GM12892 (cell line): ENCODE measurements around the gene TGIF2LY.
"Not testable (repeated sequence)": the region's sequence is repeated elsewhere in the genome, so short reads cannot be mapped to it uniquely, and the experiment has no call there.

Source experiments
- POLR2A ChIP-seq: IDR thresholded peaks from 2 replicates; pipeline ENCODE4 v1.6.1; 2011; ENCODE audit warnings: low read depth, low read length, control low read depth
- POLR2AphosphoS5 ChIP-seq: IDR thresholded peaks from 2 replicates; pipeline ENCODE4 v1.6.1; 2011; ENCODE audit warnings: low read depth, low read length, control low read depth

DNA sequence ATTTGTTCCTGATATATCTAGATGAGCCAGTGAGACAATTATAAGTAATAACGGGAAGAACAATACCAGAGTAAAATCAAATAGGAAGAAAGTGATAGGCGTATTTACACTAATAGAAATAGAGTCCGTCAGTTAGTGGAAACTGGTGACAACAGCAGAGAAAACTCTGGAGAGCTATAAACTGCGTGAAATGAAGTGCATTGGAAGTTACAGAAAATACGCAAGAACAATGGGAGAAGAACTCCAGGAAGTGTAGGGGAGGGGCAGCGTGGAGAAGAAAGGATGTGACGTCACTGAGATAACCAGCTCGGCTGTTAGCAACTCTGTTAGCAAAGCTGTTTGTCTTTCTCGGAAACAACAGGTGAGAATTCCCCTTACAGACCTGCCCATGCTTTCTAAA, at the start of gene TGIF2LY:
- not testable (repeated sequence) for TF ChIP-seq POLR2A, POLR2AphosphoS5
